ENCODE results near the gene PRDM15.

DNA sequence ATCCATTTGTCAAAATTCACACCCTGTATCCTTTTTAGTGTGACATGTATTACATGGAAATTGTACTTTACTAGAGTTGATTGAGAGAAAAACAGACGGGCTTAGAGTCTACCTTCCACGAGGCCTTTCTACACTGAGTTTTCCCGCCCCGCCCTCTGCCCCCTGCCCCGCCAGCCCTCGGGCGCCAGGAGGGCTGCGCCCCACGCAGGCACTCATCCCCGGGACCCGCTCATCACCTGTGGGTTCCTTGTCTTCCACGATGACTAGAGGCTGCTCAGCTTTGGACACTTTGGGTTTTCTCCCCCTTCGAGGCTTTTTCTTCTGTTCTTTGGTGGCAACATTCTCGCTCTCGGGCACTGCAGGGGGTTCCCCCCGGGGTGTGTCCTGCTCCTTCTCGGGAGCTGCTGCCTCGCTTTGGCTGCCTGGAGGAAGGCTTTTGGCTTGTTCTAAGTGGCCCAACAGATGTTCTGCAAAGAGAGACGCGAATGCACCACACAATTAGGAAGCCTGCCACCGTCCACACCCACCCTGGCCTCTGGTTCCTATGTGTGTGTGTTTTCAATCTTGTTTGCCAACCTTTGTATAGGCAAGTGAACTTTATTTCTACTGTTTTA, 39.6 kb downstream of the PRDM15 start:
- TF ChIP-seq EZH2 (IDR thresholded peaks at IDR 0.05; ENCODE audit: low read depth, unreplicated experiment) (no peak), POLR2AphosphoS5 (IDR thresholded peaks at IDR 0.05; ENCODE audit: low read depth) (no peak), STAT1 (IDR thresholded peaks at IDR 0.05; ENCODE audit: unreplicated experiment) (no peak), EZH2phosphoT487 (IDR thresholded peaks at IDR 0.05; ENCODE audit: unreplicated experiment) (no peak), CREB1 (CRISPR knock-in tag; IDR thresholded peaks at IDR 0.05; ENCODE audit: low read depth) (no peak), ZNF114 (CRISPR knock-in tag; IDR thresholded peaks at IDR 0.05) (no peak)
- TF ChIP-seq, protein P1, sequence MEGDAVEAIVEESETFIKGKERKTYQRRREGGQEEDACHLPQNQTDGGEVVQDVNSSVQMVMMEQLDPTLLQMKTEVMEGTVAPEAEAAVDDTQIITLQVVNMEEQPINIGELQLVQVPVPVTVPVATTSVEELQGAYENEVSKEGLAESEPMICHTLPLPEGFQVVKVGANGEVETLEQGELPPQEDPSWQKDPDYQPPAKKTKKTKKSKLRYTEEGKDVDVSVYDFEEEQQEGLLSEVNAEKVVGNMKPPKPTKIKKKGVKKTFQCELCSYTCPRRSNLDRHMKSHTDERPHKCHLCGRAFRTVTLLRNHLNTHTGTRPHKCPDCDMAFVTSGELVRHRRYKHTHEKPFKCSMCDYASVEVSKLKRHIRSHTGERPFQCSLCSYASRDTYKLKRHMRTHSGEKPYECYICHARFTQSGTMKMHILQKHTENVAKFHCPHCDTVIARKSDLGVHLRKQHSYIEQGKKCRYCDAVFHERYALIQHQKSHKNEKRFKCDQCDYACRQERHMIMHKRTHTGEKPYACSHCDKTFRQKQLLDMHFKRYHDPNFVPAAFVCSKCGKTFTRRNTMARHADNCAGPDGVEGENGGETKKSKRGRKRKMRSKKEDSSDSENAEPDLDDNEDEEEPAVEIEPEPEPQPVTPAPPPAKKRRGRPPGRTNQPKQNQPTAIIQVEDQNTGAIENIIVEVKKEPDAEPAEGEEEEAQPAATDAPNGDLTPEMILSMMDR (conservative IDR thresholded peaks at IDR 0.05; ENCODE audit: low read depth in 2 of 2), result no peak
- TF ChIP-seq, protein P2, sequence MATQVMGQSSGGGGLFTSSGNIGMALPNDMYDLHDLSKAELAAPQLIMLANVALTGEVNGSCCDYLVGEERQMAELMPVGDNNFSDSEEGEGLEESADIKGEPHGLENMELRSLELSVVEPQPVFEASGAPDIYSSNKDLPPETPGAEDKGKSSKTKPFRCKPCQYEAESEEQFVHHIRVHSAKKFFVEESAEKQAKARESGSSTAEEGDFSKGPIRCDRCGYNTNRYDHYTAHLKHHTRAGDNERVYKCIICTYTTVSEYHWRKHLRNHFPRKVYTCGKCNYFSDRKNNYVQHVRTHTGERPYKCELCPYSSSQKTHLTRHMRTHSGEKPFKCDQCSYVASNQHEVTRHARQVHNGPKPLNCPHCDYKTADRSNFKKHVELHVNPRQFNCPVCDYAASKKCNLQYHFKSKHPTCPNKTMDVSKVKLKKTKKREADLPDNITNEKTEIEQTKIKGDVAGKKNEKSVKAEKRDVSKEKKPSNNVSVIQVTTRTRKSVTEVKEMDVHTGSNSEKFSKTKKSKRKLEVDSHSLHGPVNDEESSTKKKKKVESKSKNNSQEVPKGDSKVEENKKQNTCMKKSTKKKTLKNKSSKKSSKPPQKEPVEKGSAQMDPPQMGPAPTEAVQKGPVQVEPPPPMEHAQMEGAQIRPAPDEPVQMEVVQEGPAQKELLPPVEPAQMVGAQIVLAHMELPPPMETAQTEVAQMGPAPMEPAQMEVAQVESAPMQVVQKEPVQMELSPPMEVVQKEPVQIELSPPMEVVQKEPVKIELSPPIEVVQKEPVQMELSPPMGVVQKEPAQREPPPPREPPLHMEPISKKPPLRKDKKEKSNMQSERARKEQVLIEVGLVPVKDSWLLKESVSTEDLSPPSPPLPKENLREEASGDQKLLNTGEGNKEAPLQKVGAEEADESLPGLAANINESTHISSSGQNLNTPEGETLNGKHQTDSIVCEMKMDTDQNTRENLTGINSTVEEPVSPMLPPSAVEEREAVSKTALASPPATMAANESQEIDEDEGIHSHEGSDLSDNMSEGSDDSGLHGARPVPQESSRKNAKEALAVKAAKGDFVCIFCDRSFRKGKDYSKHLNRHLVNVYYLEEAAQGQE (IDR thresholded peaks at IDR 0.05; ENCODE audit: unreplicated experiment), result no peak

All from GM23338 (cell line).